ENCODE measurements around the gene GPC6.

GRCh38 chr13:94333131-94333820, 1106.7 kb downstream of the GPC6 start:
- TF ChIP-seq CTCF (IDR thresholded peaks at IDR 0.05) (no peak), EZH2 (IDR thresholded peaks at IDR 0.05) (no peak), EZH2phosphoT487 (IDR thresholded peaks at IDR 0.05) (no peak)

All from neural progenitor cell (in vitro differentiated cells).